ENCODE measurements around the gene TTC33.

Gene TTC33

GRCh38 chr5:40770764-40771163 is 15.0 kb upstream of the TTC33 start:
- TF ChIP-seq SIN3A (IDR thresholded peaks at IDR 0.05; ENCODE audit: borderline replicate concordance, insufficient read depth, low read length): no peak
- no peak for TF ChIP-seq REST (IDR thresholded peaks at IDR 0.05; ENCODE audit: insufficient read depth in 1 of 2, low read depth in 2 of 2, low read length in 2 of 2)
- no peak for TF ChIP-seq POLR2AphosphoS5 (IDR thresholded peaks at IDR 0.05; ENCODE audit: low read depth, low read length)
- TF ChIP-seq TAF1 (IDR thresholded peaks at IDR 0.05; ENCODE audit: borderline replicate concordance, insufficient read depth, low read length): no peak
- no peak for TF ChIP-seq FOXP2 (optimal IDR thresholded peaks at IDR 0.05; ENCODE audit: borderline replicate concordance, extremely low read depth, extremely low read length, insufficient read depth)

GRCh38 chr5:40762705-40763104 is 6.9 kb upstream of the TTC33 start:
- no peak for TF ChIP-seq TAF1 (IDR thresholded peaks at IDR 0.05; ENCODE audit: borderline replicate concordance, insufficient read depth, low read length)
- no peak for TF ChIP-seq POLR2AphosphoS5 (IDR thresholded peaks at IDR 0.05; ENCODE audit: low read depth, low read length)
- no peak for TF ChIP-seq REST (IDR thresholded peaks at IDR 0.05; ENCODE audit: insufficient read depth in 1 of 2, low read depth in 2 of 2, low read length in 2 of 2)
- no peak for TF ChIP-seq SIN3A (IDR thresholded peaks at IDR 0.05; ENCODE audit: borderline replicate concordance, insufficient read depth, low read length)
- no peak for TF ChIP-seq FOXP2 (optimal IDR thresholded peaks at IDR 0.05; ENCODE audit: borderline replicate concordance, extremely low read depth, extremely low read length, insufficient read depth)

- TF ChIP-seq FOXP2 (optimal IDR thresholded peaks at IDR 0.05; ENCODE audit: borderline replicate concordance, extremely low read depth, extremely low read length, insufficient read depth) (no peak), TAF1 (IDR thresholded peaks at IDR 0.05; ENCODE audit: borderline replicate concordance, insufficient read depth, low read length) (no peak), POLR2AphosphoS5 (IDR thresholded peaks at IDR 0.05; ENCODE audit: low read depth, low read length) (no peak), SIN3A (IDR thresholded peaks at IDR 0.05; ENCODE audit: borderline replicate concordance, insufficient read depth, low read length) (no peak), REST (IDR thresholded peaks at IDR 0.05; ENCODE audit: insufficient read depth in 1 of 2, low read depth in 2 of 2, low read length in 2 of 2) (no peak)
Measured at GRCh38 chr5:40757400-40757799, 1.6 kb upstream of the TTC33 start.

GRCh38 chr5:40755093-40755406 is 711 bp downstream of the TTC33 start:
- TF ChIP-seq POLR2AphosphoS5 (IDR thresholded peaks at IDR 0.05; ENCODE audit: low read depth, low read length): peak; percentile 43; the same call in 1 of the 2 replicates
- no peak for TF ChIP-seq REST (IDR thresholded peaks at IDR 0.05; ENCODE audit: insufficient read depth in 1 of 2, low read depth in 2 of 2, low read length in 2 of 2)

GRCh38 chr5:40754381-40755092 is 1.2 kb downstream of the TTC33 start:
- TF ChIP-seq REST (IDR thresholded peaks at IDR 0.05; ENCODE audit: insufficient read depth in 1 of 2, low read depth in 2 of 2, low read length in 2 of 2) (no peak), POLR2AphosphoS5 (IDR thresholded peaks at IDR 0.05; ENCODE audit: low read depth, low read length) (no peak)
